GM23248 (cell line): ENCODE results near the gene NAAA.

Source experiments
- EZH2 ChIP-seq: fragments of 200-600 bp; sonication (generic); IDR thresholded peaks from 2 replicates; pipeline ENCODE4 v1.6.1; 2018; ENCODE audit warnings: antibody characterized with exemption, mild to moderate bottlenecking; ENCODE audit not compliant: insufficient read depth, poor library complexity, severe bottlenecking
- EZH2phosphoT487 ChIP-seq: fragments of 200-600 bp; sonication (generic); IDR thresholded peaks from 2 replicates; pipeline ENCODE4 v1.6.1; 2018; ENCODE audit warnings: antibody characterized with exemption, moderate library complexity, mild to moderate bottlenecking, low read depth; ENCODE audit not compliant: insufficient read depth

DNA sequence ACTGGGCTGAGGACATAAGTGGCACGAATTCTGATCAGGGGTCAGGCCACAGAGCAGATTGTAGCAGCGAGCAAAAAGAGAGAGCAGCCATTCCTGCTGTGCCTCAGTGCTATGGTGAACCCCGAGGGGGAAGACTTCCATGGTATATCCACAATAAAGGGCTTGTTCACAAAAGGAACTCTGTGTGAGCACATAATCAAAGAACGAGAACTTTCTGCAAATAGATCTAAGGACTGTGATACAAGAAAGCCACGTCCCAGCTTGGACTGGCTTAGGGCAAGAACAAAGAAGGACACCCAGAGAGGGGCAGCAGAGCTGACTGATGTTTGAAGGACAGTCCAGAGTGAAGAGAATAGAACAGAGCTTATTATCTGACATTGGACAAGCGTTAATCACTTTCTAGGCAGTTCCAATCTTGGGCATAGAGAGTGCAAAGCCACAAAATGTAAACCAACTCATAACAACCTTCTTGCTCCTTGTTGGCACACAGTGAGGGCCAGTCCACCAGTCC, 62.5 kb downstream of the NAAA start:
- TF ChIP-seq EZH2 (no peak), EZH2phosphoT487 (no peak)
